ENCODE results near the gene ROBO1.

The ROBO1 gene

DNA sequence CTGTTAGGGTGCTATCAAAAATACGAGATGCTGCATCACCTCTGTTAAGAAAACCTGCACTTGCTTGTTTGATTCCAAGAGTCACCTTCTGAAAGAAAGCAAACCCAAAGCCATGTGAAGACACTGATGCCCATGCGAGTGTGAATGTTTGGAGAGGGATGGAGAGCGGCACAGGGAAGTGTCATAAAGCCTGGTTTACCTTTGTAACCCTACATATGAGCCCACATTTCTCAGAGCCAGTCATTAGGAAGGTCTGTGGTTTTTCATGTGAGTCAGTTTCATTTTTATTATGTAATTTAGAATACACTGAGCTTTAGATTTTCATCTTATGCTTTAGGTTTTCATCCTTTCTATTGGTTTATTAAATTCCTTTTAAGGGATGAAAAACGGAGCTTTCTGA is 896.8 kb downstream of the ROBO1 start:
- peaks cover 14% of the 10 kb centered on the region for H3K4me1 ChIP-seq (ENCODE audit: low read depth, poor library complexity, severe bottlenecking)
- H3K36me3 ChIP-seq (ENCODE audit: insufficient read depth): no peaks in the 10 kb centered on the region
- H2AFZ ChIP-seq (ENCODE audit: low read depth): no peak overlapping the region
- no peaks in the 10 kb centered on the region for H3K27me3 ChIP-seq (ENCODE audit: insufficient read depth, low read depth)
- TF ChIP-seq, protein P1, sequence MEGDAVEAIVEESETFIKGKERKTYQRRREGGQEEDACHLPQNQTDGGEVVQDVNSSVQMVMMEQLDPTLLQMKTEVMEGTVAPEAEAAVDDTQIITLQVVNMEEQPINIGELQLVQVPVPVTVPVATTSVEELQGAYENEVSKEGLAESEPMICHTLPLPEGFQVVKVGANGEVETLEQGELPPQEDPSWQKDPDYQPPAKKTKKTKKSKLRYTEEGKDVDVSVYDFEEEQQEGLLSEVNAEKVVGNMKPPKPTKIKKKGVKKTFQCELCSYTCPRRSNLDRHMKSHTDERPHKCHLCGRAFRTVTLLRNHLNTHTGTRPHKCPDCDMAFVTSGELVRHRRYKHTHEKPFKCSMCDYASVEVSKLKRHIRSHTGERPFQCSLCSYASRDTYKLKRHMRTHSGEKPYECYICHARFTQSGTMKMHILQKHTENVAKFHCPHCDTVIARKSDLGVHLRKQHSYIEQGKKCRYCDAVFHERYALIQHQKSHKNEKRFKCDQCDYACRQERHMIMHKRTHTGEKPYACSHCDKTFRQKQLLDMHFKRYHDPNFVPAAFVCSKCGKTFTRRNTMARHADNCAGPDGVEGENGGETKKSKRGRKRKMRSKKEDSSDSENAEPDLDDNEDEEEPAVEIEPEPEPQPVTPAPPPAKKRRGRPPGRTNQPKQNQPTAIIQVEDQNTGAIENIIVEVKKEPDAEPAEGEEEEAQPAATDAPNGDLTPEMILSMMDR (conservative IDR thresholded peaks at IDR 0.05; ENCODE audit: low read depth, low read length): no peak
- no peak overlapping the region for H3K4me2 ChIP-seq
- H3K9ac ChIP-seq: no peak overlapping the region
- no peak overlapping the region for H3K4me3 ChIP-seq (IDR thresholded peaks at IDR 0.05; ENCODE audit: insufficient read depth, low read depth, low read length)
- no peak overlapping the region for H3K27ac ChIP-seq
- H3K79me2 ChIP-seq (ENCODE audit: insufficient read depth, low read depth): no peaks in the 10 kb centered on the region
- no peaks in the 10 kb centered on the region for H4K20me1 ChIP-seq (ENCODE audit: insufficient read depth)

DNA sequence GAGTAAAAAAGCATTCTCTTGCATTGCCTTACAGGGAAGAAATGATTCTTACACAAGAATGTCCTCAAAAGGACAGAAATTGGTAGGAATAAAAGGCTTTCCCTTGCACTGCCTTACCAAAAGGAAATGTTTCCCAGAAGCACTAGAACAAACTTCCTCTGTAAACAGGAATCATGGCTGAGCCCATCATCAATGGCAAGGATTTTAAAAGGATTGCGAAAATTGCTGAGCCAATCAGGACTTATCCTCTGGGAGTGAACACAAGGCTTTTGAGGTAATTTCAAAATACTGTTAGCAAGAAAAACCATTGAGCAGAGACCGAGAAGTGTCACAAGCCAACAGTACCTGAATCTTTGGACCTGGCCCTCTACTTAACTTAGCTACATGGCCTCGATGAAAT is 897.3 kb downstream of the ROBO1 start:
- Histone ChIP-seq H3K27ac (no peak overlapping the region), H3K4me1 (ENCODE audit: low read depth, poor library complexity, severe bottlenecking) (peaks cover 14% of the 10 kb centered on the region), H3K27me3 (ENCODE audit: insufficient read depth, low read depth) (no peaks in the 10 kb centered on the region), H3K36me3 (ENCODE audit: insufficient read depth) (no peaks in the 10 kb centered on the region), H2AFZ (ENCODE audit: low read depth) (no peak overlapping the region), H4K20me1 (ENCODE audit: insufficient read depth) (no peaks in the 10 kb centered on the region), H3K4me3 (IDR thresholded peaks at IDR 0.05; ENCODE audit: insufficient read depth, low read depth, low read length) (no peak overlapping the region), H3K9ac (no peak overlapping the region), H3K4me2 (no peak overlapping the region), H3K79me2 (ENCODE audit: insufficient read depth, low read depth) (no peaks in the 10 kb centered on the region)
- TF ChIP-seq, protein P1 (conservative IDR thresholded peaks at IDR 0.05; ENCODE audit: low read depth, low read length): no peak

DNA sequence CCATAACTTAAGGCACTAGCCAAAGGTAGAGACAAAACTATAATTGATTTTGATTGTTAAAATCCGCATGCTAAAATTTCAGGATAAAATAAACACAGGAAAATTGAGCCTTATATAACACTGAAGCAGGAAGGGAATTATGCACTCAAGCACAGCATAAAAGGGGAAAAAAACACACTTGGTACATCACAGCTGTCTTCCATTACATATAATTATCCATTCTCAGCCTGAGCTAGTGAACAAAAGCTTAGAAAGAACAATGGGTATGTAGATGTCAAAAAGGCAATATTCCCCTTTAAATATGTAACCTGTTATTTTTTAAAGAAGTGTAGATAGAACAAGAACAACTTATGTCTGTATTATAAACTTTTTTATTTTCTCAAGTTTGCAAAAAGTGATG is 899.2 kb downstream of the ROBO1 start:
- peaks cover 14% of the 10 kb centered on the region for H3K4me1 ChIP-seq (ENCODE audit: low read depth, poor library complexity, severe bottlenecking)
- H3K27me3 ChIP-seq (ENCODE audit: insufficient read depth, low read depth): no peaks in the 10 kb centered on the region
- H2AFZ ChIP-seq (ENCODE audit: low read depth): no peak overlapping the region
- no peaks in the 10 kb centered on the region for H3K36me3 ChIP-seq (ENCODE audit: insufficient read depth)
- H3K9ac ChIP-seq: no peak overlapping the region
- no peak overlapping the region for H3K4me3 ChIP-seq (IDR thresholded peaks at IDR 0.05; ENCODE audit: insufficient read depth, low read depth, low read length)
- no peak overlapping the region for H3K27ac ChIP-seq
- no peaks in the 10 kb centered on the region for H3K79me2 ChIP-seq (ENCODE audit: insufficient read depth, low read depth)
- H4K20me1 ChIP-seq (ENCODE audit: insufficient read depth): no peaks in the 10 kb centered on the region
- H3K4me2 ChIP-seq: no peak overlapping the region
- TF ChIP-seq, protein P1 (conservative IDR thresholded peaks at IDR 0.05; ENCODE audit: low read depth, low read length): no peak

DNA sequence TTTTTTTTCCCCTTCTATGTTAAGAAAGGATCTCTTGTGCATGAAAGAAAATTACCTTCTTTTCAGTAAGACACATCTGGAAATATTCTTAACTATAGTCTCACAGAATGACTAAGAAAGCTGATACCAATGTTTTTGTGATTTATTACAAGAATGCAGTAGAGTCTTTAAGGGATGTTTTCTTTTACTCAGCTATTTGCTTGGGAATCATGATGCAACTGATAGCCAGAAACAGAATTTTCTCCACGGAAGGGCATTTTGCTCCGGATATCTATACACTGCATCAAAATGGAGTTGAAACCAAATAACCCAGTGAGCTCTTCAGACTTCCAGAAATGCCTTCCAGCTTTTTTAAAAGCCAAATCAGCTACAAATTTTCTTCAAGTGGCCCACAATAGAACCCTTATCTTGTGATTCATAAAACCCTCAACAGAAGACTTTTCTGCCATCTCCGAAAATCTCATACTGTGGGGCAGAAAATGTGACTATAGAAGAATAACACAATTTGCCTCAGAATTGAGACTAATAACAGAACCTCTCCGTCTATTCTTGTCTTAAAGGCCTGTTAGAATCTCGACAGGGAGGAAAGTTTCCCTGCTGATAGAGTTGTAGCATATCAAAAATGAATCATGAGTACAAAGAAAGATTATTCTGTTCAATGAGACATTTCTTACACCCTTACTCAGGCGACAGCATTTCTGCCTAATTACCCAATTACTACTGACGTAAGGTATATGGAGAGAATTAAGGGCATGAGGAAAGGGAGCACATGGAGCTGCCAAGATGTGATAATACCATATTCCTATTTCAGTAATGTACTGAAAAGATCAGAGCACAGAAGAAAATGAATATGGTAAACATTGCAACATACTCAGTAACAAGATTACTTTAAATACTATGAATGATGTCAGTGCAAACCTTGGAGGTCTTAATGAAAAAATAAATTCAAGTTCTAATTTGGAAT is 900.1 kb downstream of the ROBO1 start:
- Histone ChIP-seq H3K27ac (no peak overlapping the region), H3K4me3 (IDR thresholded peaks at IDR 0.05; ENCODE audit: insufficient read depth, low read depth, low read length) (no peak overlapping the region), H2AFZ (ENCODE audit: low read depth) (no peak overlapping the region)

More for the DNA sequence above, 900.1 kb downstream of the ROBO1 start:
- Histone ChIP-seq H3K4me1 (ENCODE audit: low read depth, poor library complexity, severe bottlenecking) (peaks cover 14% of the 10 kb centered on the region), H3K4me2 (no peak overlapping the region), H3K36me3 (ENCODE audit: insufficient read depth) (no peaks in the 10 kb centered on the region), H3K27me3 (ENCODE audit: insufficient read depth, low read depth) (no peaks in the 10 kb centered on the region), H3K79me2 (ENCODE audit: insufficient read depth, low read depth) (no peaks in the 10 kb centered on the region), H4K20me1 (ENCODE audit: insufficient read depth) (no peaks in the 10 kb centered on the region), H3K9ac (no peak overlapping the region)
- TF ChIP-seq, protein P1 (conservative IDR thresholded peaks at IDR 0.05; ENCODE audit: low read depth, low read length): no peak
